ENCODE data around the gene PRG2. TPM values are rescaled to one million over a fixed set of nuclear protein-coding genes. Genes with fewer than 3 reads are reported as not detected.

The PRG2 gene
- total and polyA plus RNA-seq, 9 of the 15 experiments (the other 6 are each of a cell fraction or from before 2014, with no cell fraction given), result 1.8 to 78.0 (median 26.6) TPM

DNA sequence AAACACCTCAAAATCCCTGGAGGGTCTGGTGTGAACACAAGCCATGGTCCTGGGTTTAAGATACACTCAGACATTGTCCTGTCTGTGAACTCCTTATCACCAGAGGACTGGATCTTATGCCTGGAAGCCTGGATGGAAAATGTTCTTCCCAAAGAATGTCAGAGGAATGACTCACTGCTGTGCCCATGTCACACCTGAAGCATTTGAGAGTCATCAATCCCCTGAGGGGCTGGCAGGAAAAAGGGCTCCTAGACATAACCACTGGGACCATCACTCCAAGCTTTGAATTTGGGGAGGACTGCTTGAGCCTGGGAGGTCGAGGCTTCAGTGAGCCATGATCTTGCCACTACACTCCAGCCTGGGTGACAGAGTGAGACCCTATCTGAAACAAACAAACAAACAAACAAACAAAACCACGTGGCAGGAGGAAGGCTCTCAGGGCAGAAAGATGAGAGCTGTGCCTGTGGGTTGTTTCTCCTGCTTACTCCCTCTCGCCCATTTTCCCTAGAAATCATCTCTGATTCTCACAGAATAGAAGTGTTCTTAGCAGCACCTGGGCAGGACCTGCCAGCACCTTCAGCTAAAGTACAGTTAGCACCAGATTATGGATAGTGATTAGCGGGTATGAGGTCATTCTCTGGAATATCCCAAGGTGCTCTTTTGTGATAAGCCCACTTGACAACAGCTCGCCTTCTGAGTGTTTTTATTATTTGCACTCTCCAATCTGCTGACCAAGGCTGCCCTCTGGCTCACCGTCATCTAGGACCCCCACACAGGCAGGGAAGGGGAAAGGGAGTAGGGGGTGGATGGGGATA lies 11.9 kb upstream of the PRG2 start (continued):
- TF ChIP-seq, protein P1, sequence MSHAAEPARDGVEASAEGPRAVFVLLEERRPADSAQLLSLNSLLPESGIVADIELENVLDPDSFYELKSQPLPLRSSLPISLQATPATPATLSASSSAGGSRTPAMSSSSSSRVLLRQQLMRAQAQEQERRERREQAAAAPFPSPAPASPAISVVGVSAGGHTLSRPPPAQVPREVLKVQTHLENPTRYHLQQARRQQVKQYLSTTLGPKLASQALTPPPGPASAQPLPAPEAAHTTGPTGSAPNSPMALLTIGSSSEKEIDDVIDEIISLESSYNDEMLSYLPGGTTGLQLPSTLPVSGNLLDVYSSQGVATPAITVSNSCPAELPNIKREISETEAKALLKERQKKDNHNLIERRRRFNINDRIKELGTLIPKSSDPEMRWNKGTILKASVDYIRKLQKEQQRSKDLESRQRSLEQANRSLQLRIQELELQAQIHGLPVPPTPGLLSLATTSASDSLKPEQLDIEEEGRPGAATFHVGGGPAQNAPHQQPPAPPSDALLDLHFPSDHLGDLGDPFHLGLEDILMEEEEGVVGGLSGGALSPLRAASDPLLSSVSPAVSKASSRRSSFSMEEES (CRISPR knock-in tag; IDR thresholded peaks at IDR 0.05), result no peak
- TF ChIP-seq NFIC (IDR thresholded peaks at IDR 0.05) (peak; percentile 44), ARID1B (IDR thresholded peaks at IDR 0.05) (peak; percentile 95), ZNF551 (CRISPR knock-in tag; IDR thresholded peaks at IDR 0.05) (no peak), DIDO1 (tag; IDR thresholded peaks at IDR 0.05; ENCODE audit: low read depth) (no peak), CXXC5 (CRISPR knock-in tag; IDR thresholded peaks at IDR 0.05) (peak; percentile 59), FIP1L1 (IDR thresholded peaks at IDR 0.05; ENCODE audit: low read depth, low read length, poor library complexity, severe bottlenecking) (no peak), DPF2 (IDR thresholded peaks at IDR 0.05) (peak; percentile 93), ESRRA (IDR thresholded peaks at IDR 0.05; ENCODE audit: borderline replicate concordance, low read depth) (0 out of 2 replicates have a peak, but pooled peaks have one; percentile 22), BCL6 (CRISPR knock-in tag; IDR thresholded peaks at IDR 0.05) (no peak), YY1 (IDR thresholded peaks at IDR 0.05; ENCODE audit: borderline replicate concordance in 1 of 3, control insufficient read depth in 1 of 3, extremely low read depth in 1 of 3, insufficient read depth in 3 of 3, insufficient read length in 1 of 3, insufficient replicate concordance in 2 of 3, low read depth in 1 of 3, low read length in 2 of 3) (no peak), PTBP1 (IDR thresholded peaks at IDR 0.05; ENCODE audit: low read depth, low read length) (peak; percentile 84; the same call in 1 of the 2 replicates), ZNF253 (CRISPR knock-in tag; conservative IDR thresholded peaks at IDR 0.05) (no peak)
- TF ChIP-seq, protein P2, sequence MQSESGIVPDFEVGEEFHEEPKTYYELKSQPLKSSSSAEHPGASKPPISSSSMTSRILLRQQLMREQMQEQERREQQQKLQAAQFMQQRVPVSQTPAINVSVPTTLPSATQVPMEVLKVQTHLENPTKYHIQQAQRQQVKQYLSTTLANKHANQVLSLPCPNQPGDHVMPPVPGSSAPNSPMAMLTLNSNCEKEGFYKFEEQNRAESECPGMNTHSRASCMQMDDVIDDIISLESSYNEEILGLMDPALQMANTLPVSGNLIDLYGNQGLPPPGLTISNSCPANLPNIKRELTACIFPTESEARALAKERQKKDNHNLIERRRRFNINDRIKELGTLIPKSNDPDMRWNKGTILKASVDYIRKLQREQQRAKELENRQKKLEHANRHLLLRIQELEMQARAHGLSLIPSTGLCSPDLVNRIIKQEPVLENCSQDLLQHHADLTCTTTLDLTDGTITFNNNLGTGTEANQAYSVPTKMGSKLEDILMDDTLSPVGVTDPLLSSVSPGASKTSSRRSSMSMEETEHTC (IDR thresholded peaks at IDR 0.05), result no peak; the same call in 1 of the 2 replicates
- TF ChIP-seq, protein P3, sequence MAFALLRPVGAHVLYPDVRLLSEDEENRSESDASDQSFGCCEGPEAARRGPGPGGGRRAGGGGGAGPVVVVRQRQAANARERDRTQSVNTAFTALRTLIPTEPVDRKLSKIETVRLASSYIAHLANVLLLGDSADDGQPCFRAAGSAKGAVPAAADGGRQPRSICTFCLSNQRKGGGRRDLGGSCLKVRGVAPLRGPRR (CRISPR knock-in tag; IDR thresholded peaks at IDR 0.05), result no peak
- TF ChIP-seq, protein P4, sequence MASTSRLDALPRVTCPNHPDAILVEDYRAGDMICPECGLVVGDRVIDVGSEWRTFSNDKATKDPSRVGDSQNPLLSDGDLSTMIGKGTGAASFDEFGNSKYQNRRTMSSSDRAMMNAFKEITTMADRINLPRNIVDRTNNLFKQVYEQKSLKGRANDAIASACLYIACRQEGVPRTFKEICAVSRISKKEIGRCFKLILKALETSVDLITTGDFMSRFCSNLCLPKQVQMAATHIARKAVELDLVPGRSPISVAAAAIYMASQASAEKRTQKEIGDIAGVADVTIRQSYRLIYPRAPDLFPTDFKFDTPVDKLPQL (IDR thresholded peaks at IDR 0.05; ENCODE audit: extremely low read depth, insufficient read length), result no peak
- TF ChIP-seq, protein P5, sequence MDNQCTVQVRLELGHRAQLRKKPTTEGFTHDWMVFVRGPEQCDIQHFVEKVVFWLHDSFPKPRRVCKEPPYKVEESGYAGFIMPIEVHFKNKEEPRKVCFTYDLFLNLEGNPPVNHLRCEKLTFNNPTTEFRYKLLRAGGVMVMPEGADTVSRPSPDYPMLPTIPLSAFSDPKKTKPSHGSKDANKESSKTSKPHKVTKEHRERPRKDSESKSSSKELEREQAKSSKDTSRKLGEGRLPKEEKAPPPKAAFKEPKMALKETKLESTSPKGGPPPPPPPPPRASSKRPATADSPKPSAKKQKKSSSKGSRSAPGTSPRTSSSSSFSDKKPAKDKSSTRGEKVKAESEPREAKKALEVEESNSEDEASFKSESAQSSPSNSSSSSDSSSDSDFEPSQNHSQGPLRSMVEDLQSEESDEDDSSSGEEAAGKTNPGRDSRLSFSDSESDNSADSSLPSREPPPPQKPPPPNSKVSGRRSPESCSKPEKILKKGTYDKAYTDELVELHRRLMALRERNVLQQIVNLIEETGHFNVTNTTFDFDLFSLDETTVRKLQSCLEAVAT (IDR thresholded peaks at IDR 0.05), result no peak
- TF ChIP-seq, protein P6, sequence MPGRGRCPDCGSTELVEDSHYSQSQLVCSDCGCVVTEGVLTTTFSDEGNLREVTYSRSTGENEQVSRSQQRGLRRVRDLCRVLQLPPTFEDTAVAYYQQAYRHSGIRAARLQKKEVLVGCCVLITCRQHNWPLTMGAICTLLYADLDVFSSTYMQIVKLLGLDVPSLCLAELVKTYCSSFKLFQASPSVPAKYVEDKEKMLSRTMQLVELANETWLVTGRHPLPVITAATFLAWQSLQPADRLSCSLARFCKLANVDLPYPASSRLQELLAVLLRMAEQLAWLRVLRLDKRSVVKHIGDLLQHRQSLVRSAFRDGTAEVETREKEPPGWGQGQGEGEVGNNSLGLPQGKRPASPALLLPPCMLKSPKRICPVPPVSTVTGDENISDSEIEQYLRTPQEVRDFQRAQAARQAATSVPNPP (IDR thresholded peaks at IDR 0.05; ENCODE audit: borderline replicate concordance, insufficient read depth, insufficient read length), result no peak

Data from K562 (cell line).